Left colon (tissue), 2 donors: ENCODE measurements around the gene APP. TPM values are rescaled to one million over a fixed set of nuclear protein-coding genes. Genes with fewer than 3 reads are reported as not detected.

Experiments
- ATAC-seq: fragments of 200-7000 bp; cut with Tn5 transposase; one replicate; pipeline ENCODE4 v1.9.1; 2020; ENCODE audit warnings: mild to moderate bottlenecking, moderate library complexity
- DNase-seq, 2 donors: peaks; one replicate each; pipeline ENCODE4 v3.0.0-alpha.2; 2020
- intact Hi-C, 2 donors: fragments of 100-400 bp; cut with DNase I in 1 of 2; cut with micrococcal nuclease in 1 of 2; formaldehyde crosslinking; loops; one replicate each; pipeline versions ENCODE4 v1.11.2 to v1.14.0; 2022; cut with DNase I, micrococcal nuclease
- total RNA-seq, 2 donors: library from RNA; stranded (reverse); fragmentation: NEBNext Ultra II Directional; extraction: Animal tissue kit (Norgen Biotek cat#: 25700); gene quantifications; one replicate each; pipeline ENCODE4 v1.2.1, GENCODE V29; 2021
- donor health status: DM: no; HTN: no; CAD: no.
- donor health status: DM: yes; HTN: yes; CAD: no.

APP gene
- total RNA-seq, 2 donors from 2014 or later = 884 to 960 TPM

- peak; percentile 46 for ATAC-seq
- peak in 1 of 2 donors; percentile 17 for DNase-seq
- intact Hi-C loops = no loop called here
These were observed 55.3 kb downstream of the APP start for GRCh38 chr21:26115305-26115704.

GRCh38 chr21:26112975-26113374 lies 57.6 kb downstream of the APP start:
- intact Hi-C loops = no loop called here
- no peak for DNase-seq
- ATAC-seq = no peak

- no peak for DNase-seq
- intact Hi-C loops = no loop called here
- ATAC-seq = no peak
These were observed 58.3 kb downstream of the APP start for GRCh38 chr21:26112127-26112742.

- intact Hi-C loops = no loop called here
- DNase-seq (no peak), ATAC-seq (no peak)
These were observed 59.9 kb downstream of the APP start for GRCh38 chr21:26110715-26111114.

GRCh38 chr21:26107429-26107828 lies 63.1 kb downstream of the APP start:
- ATAC-seq (no peak), DNase-seq (no peak)

GRCh38 chr21:26106562-26106961 lies 64.0 kb downstream of the APP start:
- ATAC-seq (no peak), DNase-seq (no peak)
- intact Hi-C loops = no loop called here

More at GRCh38 chr21:26107429-26107828, 63.1 kb downstream of the APP start:
- intact Hi-C loops = no loop called here

GRCh38 chr21:26105819-26106218 lies 64.8 kb downstream of the APP start:
- ATAC-seq (peak; percentile 6), DNase-seq (no peak)
- intact Hi-C loops = no loop called here

GRCh38 chr21:26100573-26100972 lies 70.0 kb downstream of the APP start:
- peak; percentile 35 for ATAC-seq
- no peak for DNase-seq
- intact Hi-C loops = no loop called here

GRCh38 chr21:26099610-26100219 lies 70.9 kb downstream of the APP start:
- no peak for DNase-seq

GRCh38 chr21:26098772-26099397 lies 71.7 kb downstream of the APP start:
- intact Hi-C loops = no loop called here
- no peak for ATAC-seq
- no peak for DNase-seq

More at GRCh38 chr21:26099610-26100219, 70.9 kb downstream of the APP start:
- intact Hi-C loops = no loop called here
- no peak for ATAC-seq

GRCh38 chr21:26097475-26097874 lies 73.1 kb downstream of the APP start:
- ATAC-seq = no peak
- intact Hi-C loops = no loop called here
- no peak for DNase-seq

GRCh38 chr21:26096494-26097371 lies 73.8 kb downstream of the APP start:
- ATAC-seq (no peak), DNase-seq (no peak)
- intact Hi-C loops = no loop called here

- intact Hi-C loops = no loop called here
- ATAC-seq = no peak
- DNase-seq = no peak
These were observed 75.4 kb downstream of the APP start for GRCh38 chr21:26095131-26095530.

- intact Hi-C loops = no loop called here
- DNase-seq = no peak
- peak; percentile 51 for ATAC-seq
These were observed 77.4 kb downstream of the APP start for GRCh38 chr21:26093122-26093521.

- ATAC-seq (no peak), DNase-seq (no peak)
- intact Hi-C loops = no loop called here
These were observed 79.0 kb downstream of the APP start for GRCh38 chr21:26091480-26092018.

GRCh38 chr21:26089730-26090129 lies 80.8 kb downstream of the APP start:
- intact Hi-C loops = no loop called here

GRCh38 chr21:26087223-26087918 lies 83.2 kb downstream of the APP start:
- ATAC-seq (no peak), DNase-seq (no peak)
- intact Hi-C loops = no loop called here

More at GRCh38 chr21:26089730-26090129, 80.8 kb downstream of the APP start:
- no peak for ATAC-seq
- DNase-seq = no peak

GRCh38 chr21:26085882-26086281 lies 84.7 kb downstream of the APP start:
- intact Hi-C loops = no loop called here
- DNase-seq = no peak
- no peak for ATAC-seq

GRCh38 chr21:26085127-26085526 lies 85.4 kb downstream of the APP start:
- intact Hi-C loops = no loop called here
- ATAC-seq = no peak
- DNase-seq = no peak
